GM19023 (cell line): ENCODE data around the gene SFI1.
"Not testable (repeated sequence)": the region's sequence is repeated elsewhere in the genome, so short reads cannot be mapped to it uniquely, and the experiment has no call there.

ENCODE experiments used
- ATAC-seq: cut with Tn5 transposase; IDR thresholded peaks from one replicate; pipeline ENCODE4 v1.9.1; 2021; ENCODE audit warnings: mild to moderate bottlenecking, moderate library complexity; ENCODE audit not compliant: unreplicated experiment

The SFI1 gene

GRCh38 chr22:31630331-31631329 lies 134.3 kb downstream of the SFI1 start:
- no peak for ATAC-seq

- no peak for ATAC-seq
These were observed 135.1 kb downstream of the SFI1 start for GRCh38 chr22:31631436-31631835.

GRCh38 chr22:31635638-31636306 lies 139.4 kb downstream of the SFI1 start:
- no peak for ATAC-seq

- ATAC-seq, result peak; percentile 57
These were observed 141.1 kb downstream of the SFI1 start for GRCh38 chr22:31637447-31637890.

- peak; percentile 13 for ATAC-seq
These were observed 141.7 kb downstream of the SFI1 start for GRCh38 chr22:31637891-31638618.

GRCh38 chr22:31639436-31640039 lies 143.2 kb downstream of the SFI1 start:
- ATAC-seq, result no peak

GRCh38 chr22:31646186-31647019 lies 150.1 kb downstream of the SFI1 start:
- no peak for ATAC-seq

GRCh38 chr22:31647066-31647465 lies 150.7 kb downstream of the SFI1 start:
- ATAC-seq, result no peak

GRCh38 chr22:31647523-31648320 lies 151.4 kb downstream of the SFI1 start:
- ATAC-seq, result no peak

GRCh38 chr22:31650391-31650790 lies 154.1 kb downstream of the SFI1 start:
- no peak for ATAC-seq

GRCh38 chr22:31651664-31652063 lies 155.3 kb downstream of the SFI1 start:
- no peak for ATAC-seq

GRCh38 chr22:31652088-31652487 lies 155.8 kb downstream of the SFI1 start:
- no peak for ATAC-seq

- ATAC-seq, result no peak
These were observed 156.8 kb downstream of the SFI1 start for GRCh38 chr22:31652911-31653684.

- ATAC-seq, result no peak
These were observed 157.6 kb downstream of the SFI1 start for GRCh38 chr22:31653944-31654343.

- ATAC-seq, result no peak
These were observed 158.1 kb downstream of the SFI1 start for GRCh38 chr22:31654408-31654807.

GRCh38 chr22:31659246-31659645 lies 162.9 kb downstream of the SFI1 start:
- ATAC-seq, result no peak

- ATAC-seq, result not testable (repeated sequence)
These were observed 164.6 kb downstream of the SFI1 start for GRCh38 chr22:31660860-31661341.
